HUES48 (cell line): ENCODE measurements around the gene LRCOL1.

ENCODE experiments used
- H3K27ac ChIP-seq: one replicate; pipeline ENCODE4 v1.7.0; 2013; ENCODE audit warnings: low read depth, low read length, inconsistent platforms
- H3K27me3 ChIP-seq: 2 replicates; pipeline ENCODE4 v1.6.1; 2013; ENCODE audit warnings: mild to moderate bottlenecking, low read length; ENCODE audit not compliant: control insufficient read depth, insufficient read depth
- H3K36me3 ChIP-seq: 2 replicates; pipeline ENCODE4 v1.6.1; 2013; ENCODE audit warnings: low read length; ENCODE audit not compliant: control insufficient read depth, insufficient read depth
- H3K4me1 ChIP-seq: 2 replicates; pipeline ENCODE4 v1.6.1; 2013; ENCODE audit warnings: mild to moderate bottlenecking, low read length; ENCODE audit not compliant: control insufficient read depth, insufficient read depth
- H3K4me3 ChIP-seq: 2 replicates; pipeline ENCODE4 v1.5.1; 2013; ENCODE audit warnings: mild to moderate bottlenecking, low read depth, low read length
- H3K9ac ChIP-seq: 2 replicates; pipeline ENCODE4 v1.6.1; 2013; ENCODE audit warnings: mild to moderate bottlenecking, low read depth, low read length, moderate library complexity
- H3K9me3 ChIP-seq: 2 replicates; pipeline ENCODE4 v1.6.1; 2013; ENCODE audit warnings: low read length; ENCODE audit not compliant: control insufficient read depth, insufficient read depth

Gene LRCOL1

GRCh38 chr12:132623072-132623869, 12.9 kb upstream of the LRCOL1 start:
- no peak overlapping the region for H3K9ac ChIP-seq
- no peaks in the 10 kb centered on the region for H3K9me3 ChIP-seq
- H3K4me1 ChIP-seq, result no peaks in the 10 kb centered on the region
- no peak overlapping the region for H3K4me3 ChIP-seq
- H3K27me3 ChIP-seq, result peaks cover 15% of the 10 kb centered on the region; the same call in 1 of the 2 replicates
- peaks cover 42% of the 10 kb centered on the region for H3K36me3 ChIP-seq
- no peak overlapping the region for H3K27ac ChIP-seq

- no peak overlapping the region for H3K9ac ChIP-seq
- H3K36me3 ChIP-seq, result peaks cover 39% of the 10 kb centered on the region
- H3K4me3 ChIP-seq, result no peak overlapping the region
- H3K9me3 ChIP-seq, result 0 out of 2 replicates have a peak, but pooled peaks cover under 1% of the 10 kb centered on the region
- H3K27me3 ChIP-seq, result peaks cover 22% of the 10 kb centered on the region
- H3K4me1 ChIP-seq, result no peaks in the 10 kb centered on the region
- H3K27ac ChIP-seq, result no peak overlapping the region
Observed at GRCh38 chr12:132622437-132623071, 12.2 kb upstream of the LRCOL1 start.

GRCh38 chr12:132621657-132622435, 11.5 kb upstream of the LRCOL1 start:
- Histone ChIP-seq H3K4me3 (no peak overlapping the region), H3K27ac (no peak overlapping the region), H3K9me3 (0 out of 2 replicates have a peak, but pooled peaks cover 6% of the 10 kb centered on the region), H3K9ac (no peak overlapping the region), H3K27me3 (peaks cover 29% of the 10 kb centered on the region), H3K36me3 (peaks cover 34% of the 10 kb centered on the region), H3K4me1 (no peaks in the 10 kb centered on the region)

- no peaks in the 10 kb centered on the region for H3K4me1 ChIP-seq
- no peak overlapping the region for H3K27ac ChIP-seq
- H3K36me3 ChIP-seq, result peaks cover 26% of the 10 kb centered on the region
- H3K27me3 ChIP-seq, result peaks cover 36% of the 10 kb centered on the region
- H3K9me3 ChIP-seq, result 0 out of 2 replicates have a peak, but pooled peaks cover 7% of the 10 kb centered on the region
- H3K4me3 ChIP-seq, result no peak overlapping the region
- H3K9ac ChIP-seq, result no peak overlapping the region
Observed at GRCh38 chr12:132620899-132621656, 10.7 kb upstream of the LRCOL1 start.

- H3K4me1 ChIP-seq, result no peaks in the 10 kb centered on the region
- peaks cover 44% of the 10 kb centered on the region for H3K27me3 ChIP-seq
- H3K9me3 ChIP-seq, result peaks cover 12% of the 10 kb centered on the region; the same call in 1 of the 2 replicates
Observed at GRCh38 chr12:132620113-132620898, 9.9 kb upstream of the LRCOL1 start.

GRCh38 chr12:132619386-132620112, 9.2 kb upstream of the LRCOL1 start:
- Histone ChIP-seq H3K9me3 (peaks cover 12% of the 10 kb centered on the region; the same call in 1 of the 2 replicates), H3K36me3 (peaks cover 11% of the 10 kb centered on the region), H3K9ac (no peak overlapping the region), H3K4me3 (no peak overlapping the region), H3K27me3 (peaks cover 51% of the 10 kb centered on the region), H3K27ac (no peak overlapping the region), H3K4me1 (no peaks in the 10 kb centered on the region)

More at GRCh38 chr12:132620113-132620898, 9.9 kb upstream of the LRCOL1 start:
- H3K4me3 ChIP-seq, result no peak overlapping the region
- H3K36me3 ChIP-seq, result peaks cover 19% of the 10 kb centered on the region
- no peak overlapping the region for H3K27ac ChIP-seq
- H3K9ac ChIP-seq, result no peak overlapping the region

- Histone ChIP-seq H3K9ac (no peak overlapping the region), H3K27ac (no peak overlapping the region), H3K4me1 (no peaks in the 10 kb centered on the region), H3K27me3 (peaks cover 56% of the 10 kb centered on the region), H3K36me3 (peaks cover 6% of the 10 kb centered on the region), H3K9me3 (peaks cover 12% of the 10 kb centered on the region; the same call in 1 of the 2 replicates), H3K4me3 (no peak overlapping the region)
Observed at GRCh38 chr12:132619071-132619385, 8.6 kb upstream of the LRCOL1 start.

- H3K27me3 ChIP-seq, result peaks cover 60% of the 10 kb centered on the region
- H3K9me3 ChIP-seq, result peaks cover 12% of the 10 kb centered on the region; the same call in 1 of the 2 replicates
- H3K36me3 ChIP-seq, result peaks cover 2% of the 10 kb centered on the region; the same call in 1 of the 2 replicates
- peak within 1 kb of the TSS; percentile 59 for H3K4me3 ChIP-seq
- no peaks in the 10 kb centered on the region for H3K4me1 ChIP-seq
- H3K9ac ChIP-seq, result no peak within 1 kb of the TSS
- no peak within 1 kb of the TSS for H3K27ac ChIP-seq
Observed at GRCh38 chr12:132618683-132619043, 8.3 kb upstream of the LRCOL1 start, which contains the start of gene P2RX2. Gene P2RX2 (plus strand): TSS chr12:132618776. CDS start chr12:132618817, 41 bp downstream.

GRCh38 chr12:132617822-132618682, 7.7 kb upstream of the LRCOL1 start:
- Histone ChIP-seq H3K36me3 (no peaks in the 10 kb centered on the region), H3K4me3 (peak overlapping the region; percentile 59), H3K27me3 (peaks cover 65% of the 10 kb centered on the region), H3K27ac (no peak overlapping the region), H3K9ac (no peak overlapping the region), H3K9me3 (peaks cover 12% of the 10 kb centered on the region; the same call in 1 of the 2 replicates), H3K4me1 (no peaks in the 10 kb centered on the region)
